ENCODE measurements around the gene ESRRA. TPM values are rescaled to one million over a fixed set of nuclear protein-coding genes. Genes with fewer than 3 reads are reported as not detected.

The ESRRA gene
- total RNA-seq, 1 experiment from 2014 or later = 16.0 TPM

DNA sequence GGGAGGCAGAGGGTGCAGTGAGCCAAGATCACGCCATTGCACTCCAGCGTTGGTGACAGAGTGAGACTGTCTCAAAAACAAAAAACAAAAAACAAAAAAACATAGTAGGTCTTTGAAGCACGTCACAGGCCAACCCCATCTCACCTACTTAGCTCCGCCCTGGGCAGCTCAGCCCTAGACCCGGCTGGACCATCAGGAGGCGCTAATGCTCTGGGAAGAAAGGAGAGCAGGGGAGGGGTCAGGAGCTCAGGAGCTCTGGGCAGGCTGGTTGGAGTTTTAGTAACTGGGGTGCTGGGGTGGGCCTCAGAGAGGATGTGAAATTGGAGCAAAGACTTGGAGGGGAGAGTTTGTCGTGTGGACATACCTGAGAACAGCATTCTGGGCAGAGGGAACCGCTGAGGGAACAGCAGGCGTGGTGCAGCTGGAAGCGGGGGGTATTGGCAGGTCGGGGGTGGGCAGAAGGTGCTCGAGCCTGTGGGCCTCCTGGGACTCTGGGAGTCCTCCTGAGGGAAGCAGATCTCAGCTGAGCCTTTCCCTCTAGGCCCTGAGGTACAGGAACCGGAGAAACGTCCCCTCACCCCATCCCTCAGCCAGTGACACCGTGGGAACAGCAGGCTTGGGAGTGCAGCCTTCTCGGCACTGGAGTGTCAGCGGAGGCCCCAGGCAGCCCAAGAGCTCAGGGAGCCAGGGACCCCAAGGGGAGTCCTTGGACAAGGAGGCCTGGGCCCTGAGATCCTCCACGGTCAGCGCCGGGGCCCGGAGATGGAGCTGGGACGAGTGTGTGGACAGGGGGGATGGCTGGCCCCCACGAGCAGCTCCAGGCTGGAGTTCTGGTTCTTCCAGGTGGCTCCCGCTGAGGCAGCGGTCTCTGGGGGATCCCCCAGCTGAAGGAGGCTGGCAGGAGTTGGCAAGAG lies 51.4 kb downstream of the ESRRA start:
- H3K4me1 ChIP-seq (ENCODE audit: low read length) = peaks cover 54% of the 10 kb centered on the region
- peak overlapping the region; percentile 88 for H3K4me2 ChIP-seq (ENCODE audit: low read depth, low read length, poor library complexity, severe bottlenecking)
- no peak overlapping the region for H3K9ac ChIP-seq (ENCODE audit: low read length)
- peaks cover 3% of the 10 kb centered on the region; the same call in 1 of the 2 replicates for H3K79me2 ChIP-seq (ENCODE audit: low read length)
- no peak overlapping the region for H3K27ac ChIP-seq (ENCODE audit: low read length)
- no peak overlapping the region for H3K4me3 ChIP-seq (ENCODE audit: low read length)
- H3K9me3 ChIP-seq (ENCODE audit: low read length) = no peaks in the 10 kb centered on the region
- no peak overlapping the region for H2AFZ ChIP-seq (ENCODE audit: low read length)
- H3K27me3 ChIP-seq (ENCODE audit: low read length) = no peaks in the 10 kb centered on the region
- no peaks in the 10 kb centered on the region for H3K9me2 ChIP-seq (replicated peaks; ENCODE audit: insufficient read depth, low read length)
- H4K20me1 ChIP-seq (ENCODE audit: insufficient read depth, low read depth, low read length) = peaks cover 4% of the 10 kb centered on the region; the same call in 1 of the 2 replicates
- peak; percentile 88 for DNase-seq
- H3K36me3 ChIP-seq (ENCODE audit: insufficient read depth, low read length) = peaks cover 8% of the 10 kb centered on the region; the same call in 1 of the 2 replicates

GRCh38 chr11:64357446-64357845 lies 52.1 kb downstream of the ESRRA start:
- peaks cover 3% of the 10 kb centered on the region; the same call in 1 of the 2 replicates for H3K79me2 ChIP-seq (ENCODE audit: low read length)
- H3K4me2 ChIP-seq (ENCODE audit: low read depth, low read length, poor library complexity, severe bottlenecking) = peak overlapping the region; percentile 88

GRCh38 chr11:64357904-64358535 lies 52.7 kb downstream of the ESRRA start:
- H3K9me3 ChIP-seq (ENCODE audit: low read length) = no peaks in the 10 kb centered on the region
- H3K36me3 ChIP-seq (ENCODE audit: insufficient read depth, low read length) = peaks cover 9% of the 10 kb centered on the region; the same call in 1 of the 2 replicates
- peak overlapping the region; percentile 75; the same call in 1 of the 2 replicates for H3K27ac ChIP-seq (ENCODE audit: low read length)
- H3K4me1 ChIP-seq (ENCODE audit: low read length) = peaks cover 54% of the 10 kb centered on the region
- H3K4me2 ChIP-seq (ENCODE audit: low read depth, low read length, poor library complexity, severe bottlenecking) = peak overlapping the region; percentile 88
- DNase-seq = peak; percentile 65
- H3K9me2 ChIP-seq (replicated peaks; ENCODE audit: insufficient read depth, low read length) = no peaks in the 10 kb centered on the region
- H4K20me1 ChIP-seq (ENCODE audit: insufficient read depth, low read depth, low read length) = peaks cover 4% of the 10 kb centered on the region; the same call in 1 of the 2 replicates
- no peaks in the 10 kb centered on the region for H3K27me3 ChIP-seq (ENCODE audit: low read length)
- H2AFZ ChIP-seq (ENCODE audit: low read length) = no peak overlapping the region
- peak overlapping the region; percentile 85 for H3K4me3 ChIP-seq (ENCODE audit: low read length)
- peaks cover 3% of the 10 kb centered on the region; the same call in 1 of the 2 replicates for H3K79me2 ChIP-seq (ENCODE audit: low read length)
- peak overlapping the region; percentile 94 for H3K9ac ChIP-seq (ENCODE audit: low read length)

More at GRCh38 chr11:64357446-64357845, 52.1 kb downstream of the ESRRA start:
- Histone ChIP-seq H4K20me1 (ENCODE audit: insufficient read depth, low read depth, low read length) (peaks cover 4% of the 10 kb centered on the region; the same call in 1 of the 2 replicates), H3K9me3 (ENCODE audit: low read length) (no peaks in the 10 kb centered on the region), H3K27ac (ENCODE audit: low read length) (0 out of 2 replicates have a peak overlapping the region, but pooled peaks have one; percentile 75), H3K36me3 (ENCODE audit: insufficient read depth, low read length) (peaks cover 9% of the 10 kb centered on the region; the same call in 1 of the 2 replicates), H2AFZ (ENCODE audit: low read length) (no peak overlapping the region), H3K27me3 (ENCODE audit: low read length) (no peaks in the 10 kb centered on the region), H3K4me1 (ENCODE audit: low read length) (peaks cover 54% of the 10 kb centered on the region), H3K9ac (ENCODE audit: low read length) (peak overlapping the region; percentile 94), H3K9me2 (replicated peaks; ENCODE audit: insufficient read depth, low read length) (no peaks in the 10 kb centered on the region), H3K4me3 (ENCODE audit: low read length) (peak overlapping the region; percentile 85; the same call in 1 of the 2 replicates)
- no peak for DNase-seq

DNA sequence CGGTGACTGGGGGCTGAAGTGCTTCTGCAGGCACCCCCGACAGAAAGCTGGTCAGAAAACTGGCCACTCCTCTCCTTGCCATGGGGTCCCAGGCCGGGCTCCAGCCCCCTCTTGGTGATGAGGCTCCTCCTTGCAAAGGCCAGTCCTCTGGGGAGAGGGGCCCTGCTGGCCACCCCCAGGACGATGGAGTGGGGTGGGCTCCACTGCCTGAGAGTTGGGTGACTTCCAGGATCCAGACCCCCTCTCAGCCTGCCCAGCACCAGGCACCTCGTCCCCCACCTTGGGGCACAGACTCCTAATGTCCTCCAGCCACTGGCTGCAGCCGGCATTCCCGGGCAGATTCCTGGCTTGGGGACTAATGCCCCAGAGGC lies 53.2 kb downstream of the ESRRA start:
- DNase-seq = no peak
- Histone ChIP-seq H3K79me2 (ENCODE audit: low read length) (peaks cover 3% of the 10 kb centered on the region; the same call in 1 of the 2 replicates), H3K27me3 (ENCODE audit: low read length) (no peaks in the 10 kb centered on the region), H3K9me2 (replicated peaks; ENCODE audit: insufficient read depth, low read length) (no peaks in the 10 kb centered on the region), H3K4me3 (ENCODE audit: low read length) (peak overlapping the region; percentile 85), H3K4me2 (ENCODE audit: low read depth, low read length, poor library complexity, severe bottlenecking) (peak overlapping the region; percentile 88), H2AFZ (ENCODE audit: low read length) (no peak overlapping the region), H3K27ac (ENCODE audit: low read length) (peak overlapping the region; percentile 75; the same call in 1 of the 2 replicates), H3K9ac (ENCODE audit: low read length) (peak overlapping the region; percentile 94), H4K20me1 (ENCODE audit: insufficient read depth, low read depth, low read length) (peaks cover 4% of the 10 kb centered on the region; the same call in 1 of the 2 replicates), H3K4me1 (ENCODE audit: low read length) (peaks cover 54% of the 10 kb centered on the region), H3K9me3 (ENCODE audit: low read length) (no peaks in the 10 kb centered on the region), H3K36me3 (ENCODE audit: insufficient read depth, low read length) (peaks cover 9% of the 10 kb centered on the region; the same call in 1 of the 2 replicates)

DNA sequence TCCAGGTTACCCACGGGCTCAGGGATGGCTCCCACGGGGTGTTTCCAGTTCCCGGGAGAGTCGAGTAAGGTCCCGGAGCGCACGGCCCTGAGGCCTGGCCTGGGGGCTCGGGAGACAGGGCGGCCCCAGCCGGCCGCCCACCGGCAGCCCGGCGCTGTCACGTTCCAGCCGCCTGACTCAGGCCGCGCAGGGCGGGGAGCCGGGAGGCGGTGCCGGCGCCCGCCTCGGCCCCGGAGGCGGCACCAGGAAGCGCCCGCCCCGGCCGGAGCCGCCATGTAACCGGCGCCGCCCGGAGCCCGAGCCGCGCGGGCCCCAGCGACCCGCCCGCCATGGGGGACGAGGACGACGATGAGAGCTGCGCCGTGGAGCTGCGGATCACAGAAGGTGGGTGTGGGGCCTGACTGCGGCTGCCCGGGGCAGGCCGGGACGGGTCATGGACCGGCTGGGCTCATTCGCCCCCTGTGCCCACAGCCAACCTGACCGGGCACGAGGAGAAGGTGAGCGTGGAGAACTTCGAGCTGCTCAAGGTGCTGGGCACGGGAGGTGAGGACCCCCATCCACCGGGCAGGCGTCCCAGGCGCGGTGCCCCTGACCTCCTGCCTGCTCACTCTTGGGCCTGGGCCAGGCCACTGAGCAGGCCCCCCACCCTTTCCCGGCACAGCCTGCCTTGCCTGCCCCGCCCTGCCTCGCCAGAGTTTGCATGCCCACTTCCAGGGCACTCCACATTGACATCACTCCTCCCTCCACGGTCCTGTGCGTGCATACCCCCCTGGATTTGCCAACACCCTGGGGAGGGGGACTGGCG lies 53.8 kb downstream of the ESRRA start, which contains the start of gene RPS6KA4:
TSS of gene RPS6KA4 (plus strand) at position 256 of the 805 bp plus-strand sequence. CDS start at position 330, 74 bp downstream.
- H2AFZ ChIP-seq (ENCODE audit: low read length) = peak within 1 kb of the TSS; percentile 86
- peak within 1 kb of the TSS; percentile 85 for H3K4me3 ChIP-seq (ENCODE audit: low read length)
- no peaks in the 10 kb centered on the region for H3K9me3 ChIP-seq (ENCODE audit: low read length)
- peaks cover 53% of the 10 kb centered on the region for H3K4me1 ChIP-seq (ENCODE audit: low read length)
- peak within 1 kb of the TSS; percentile 94 for H3K9ac ChIP-seq (ENCODE audit: low read length)
- no peaks in the 10 kb centered on the region for H3K27me3 ChIP-seq (ENCODE audit: low read length)
- H3K36me3 ChIP-seq (ENCODE audit: insufficient read depth, low read length) = peaks cover 9% of the 10 kb centered on the region; the same call in 1 of the 2 replicates
- no peaks in the 10 kb centered on the region for H3K9me2 ChIP-seq (replicated peaks; ENCODE audit: insufficient read depth, low read length)
- H3K27ac ChIP-seq (ENCODE audit: low read length) = peak within 1 kb of the TSS; percentile 75
- peaks cover 3% of the 10 kb centered on the region; the same call in 1 of the 2 replicates for H3K79me2 ChIP-seq (ENCODE audit: low read length)
- H3K4me2 ChIP-seq (ENCODE audit: low read depth, low read length, poor library complexity, severe bottlenecking) = peak within 1 kb of the TSS; percentile 88
- peaks cover 4% of the 10 kb centered on the region; the same call in 1 of the 2 replicates for H4K20me1 ChIP-seq (ENCODE audit: insufficient read depth, low read depth, low read length)
- peak; percentile 81 for DNase-seq

GRCh38 chr11:64359712-64360445 lies 54.6 kb downstream of the ESRRA start:
- no peaks in the 10 kb centered on the region for H3K27me3 ChIP-seq (ENCODE audit: low read length)
- no peaks in the 10 kb centered on the region for H3K9me3 ChIP-seq (ENCODE audit: low read length)
- H3K9ac ChIP-seq (ENCODE audit: low read length) = peak overlapping the region; percentile 94
- peaks cover 46% of the 10 kb centered on the region for H3K4me1 ChIP-seq (ENCODE audit: low read length)
- H3K79me2 ChIP-seq (ENCODE audit: low read length) = peaks cover 3% of the 10 kb centered on the region; the same call in 1 of the 2 replicates
- H3K36me3 ChIP-seq (ENCODE audit: insufficient read depth, low read length) = peaks cover 9% of the 10 kb centered on the region; the same call in 1 of the 2 replicates
- H4K20me1 ChIP-seq (ENCODE audit: insufficient read depth, low read depth, low read length) = peaks cover 4% of the 10 kb centered on the region; the same call in 1 of the 2 replicates
- H2AFZ ChIP-seq (ENCODE audit: low read length) = peak overlapping the region; percentile 86; the same call in 1 of the 2 replicates
- no peaks in the 10 kb centered on the region for H3K9me2 ChIP-seq (replicated peaks; ENCODE audit: insufficient read depth, low read length)
- H3K4me2 ChIP-seq (ENCODE audit: low read depth, low read length, poor library complexity, severe bottlenecking) = peak overlapping the region; percentile 88
- H3K27ac ChIP-seq (ENCODE audit: low read length) = peak overlapping the region; percentile 75
- peak overlapping the region; percentile 85 for H3K4me3 ChIP-seq (ENCODE audit: low read length)
- peak; percentile 83 for DNase-seq

DNA sequence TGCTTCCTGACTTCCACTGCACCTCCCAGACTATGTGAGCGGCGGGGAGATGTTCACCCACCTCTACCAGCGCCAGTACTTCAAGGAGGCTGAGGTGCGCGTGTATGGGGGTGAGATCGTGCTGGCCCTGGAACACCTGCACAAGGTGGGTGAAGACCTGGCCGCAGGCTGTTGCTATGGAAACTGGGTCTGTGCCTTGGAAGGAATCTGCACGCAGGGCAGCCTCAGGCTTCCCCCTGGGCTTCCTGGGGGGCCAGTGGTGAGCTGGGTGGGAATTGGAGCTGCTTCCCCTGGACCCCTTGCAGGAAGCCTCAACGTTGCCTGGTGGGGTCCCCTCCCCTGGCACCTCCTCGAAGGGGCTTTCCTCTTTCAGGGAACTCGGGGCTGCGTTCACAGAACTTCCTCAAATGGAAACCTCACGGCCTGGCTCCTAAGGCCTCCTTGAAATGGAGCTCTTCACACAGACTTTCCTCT lies 55.2 kb downstream of the ESRRA start:
- no peaks in the 10 kb centered on the region for H3K9me3 ChIP-seq (ENCODE audit: low read length)
- peaks cover 3% of the 10 kb centered on the region; the same call in 1 of the 2 replicates for H3K79me2 ChIP-seq (ENCODE audit: low read length)
- no peaks in the 10 kb centered on the region for H3K27me3 ChIP-seq (ENCODE audit: low read length)
- H2AFZ ChIP-seq (ENCODE audit: low read length) = no peak overlapping the region
- peak overlapping the region; percentile 88 for H3K4me2 ChIP-seq (ENCODE audit: low read depth, low read length, poor library complexity, severe bottlenecking)
- no peak for DNase-seq
- H4K20me1 ChIP-seq (ENCODE audit: insufficient read depth, low read depth, low read length) = peaks cover 4% of the 10 kb centered on the region; the same call in 1 of the 2 replicates
- H3K4me3 ChIP-seq (ENCODE audit: low read length) = no peak overlapping the region
- no peak overlapping the region for H3K27ac ChIP-seq (ENCODE audit: low read length)
- H3K4me1 ChIP-seq (ENCODE audit: low read length) = peaks cover 39% of the 10 kb centered on the region
- H3K9ac ChIP-seq (ENCODE audit: low read length) = no peak overlapping the region
- no peaks in the 10 kb centered on the region for H3K9me2 ChIP-seq (replicated peaks; ENCODE audit: insufficient read depth, low read length)
- peaks cover 12% of the 10 kb centered on the region; the same call in 1 of the 2 replicates for H3K36me3 ChIP-seq (ENCODE audit: insufficient read depth, low read length)
